Measurements from ENCODE around the gene ADD3. TPM values are rescaled to one million over a fixed set of nuclear protein-coding genes. Genes with fewer than 3 reads are reported as not detected.

Gene ADD3
- total and polyA plus RNA-seq, 2 experiments from 2014 or later: 83.2 to 216 TPM

DNA sequence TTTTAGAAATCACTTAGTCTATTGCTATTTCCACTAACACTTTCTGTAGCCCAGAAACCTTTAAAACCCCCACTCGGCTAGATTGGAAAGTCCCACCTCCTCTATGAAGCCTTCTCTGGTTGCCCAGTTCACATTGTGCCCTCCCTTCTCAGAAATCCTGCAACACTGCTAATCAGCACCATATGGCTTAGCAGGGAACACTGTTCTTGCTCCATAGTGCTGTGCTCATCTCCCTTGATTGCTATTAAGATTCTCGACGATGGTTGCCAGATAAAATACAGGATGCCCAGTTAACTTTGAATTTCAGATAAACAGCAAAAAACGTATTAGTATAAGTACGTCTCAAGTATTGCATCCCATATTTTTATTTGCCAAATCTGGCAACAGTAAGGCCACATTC, 44.3 kb upstream of the ADD3 start:
- no peaks in the 10 kb centered on the region for H3K79me2 ChIP-seq
- 46% methylated on average over 5 of the region's 5 CpGs for WGBS (ENCODE audit: low lambda C conversion rate, missing lambda C conversion rate)
- H3K4me1 ChIP-seq (ENCODE audit: insufficient read depth): peaks cover 52% of the 10 kb centered on the region
- H3K9me3 ChIP-seq (ENCODE audit: low read depth): no peaks in the 10 kb centered on the region
- no peak overlapping the region for H3K4me3 ChIP-seq
- no peak overlapping the region for H3K4me2 ChIP-seq
- no peaks in the 10 kb centered on the region for H3K9me2 ChIP-seq (replicated peaks; ENCODE audit: insufficient read depth)
- H3K27me3 ChIP-seq: no peaks in the 10 kb centered on the region
- no peaks in the 10 kb centered on the region for H4K20me1 ChIP-seq (ENCODE audit: insufficient read depth, poor library complexity, severe bottlenecking)
- TF ChIP-seq CTCF (IDR thresholded peaks at IDR 0.05; ENCODE audit: poor library complexity): no peak
- TF ChIP-seq EZH2phosphoT487 (IDR thresholded peaks at IDR 0.05; ENCODE audit: low read depth, severe bottlenecking, unreplicated experiment): no peak
- TF ChIP-seq EZH2 (IDR thresholded peaks at IDR 0.05; ENCODE audit: borderline replicate concordance): no peak
- no peak for DNase-seq (ENCODE audit: low spot score)
- H2AFZ ChIP-seq: no peak overlapping the region
- no peaks in the 10 kb centered on the region for H3K36me3 ChIP-seq (replicated peaks; ENCODE audit: insufficient read depth, low read depth)
- no peak overlapping the region for H3K27ac ChIP-seq

- WGBS (ENCODE audit: low lambda C conversion rate, missing lambda C conversion rate): 90% methylated on average over 10 of the region's 10 CpGs
- no peak overlapping the region for H2AFZ ChIP-seq
- TF ChIP-seq CTCF (IDR thresholded peaks at IDR 0.05; ENCODE audit: poor library complexity): no peak
- TF ChIP-seq EZH2 (IDR thresholded peaks at IDR 0.05; ENCODE audit: borderline replicate concordance): no peak
- no peak for TF ChIP-seq EZH2phosphoT487 (IDR thresholded peaks at IDR 0.05; ENCODE audit: low read depth, severe bottlenecking, unreplicated experiment)
- DNase-seq (ENCODE audit: low spot score): no peak
- no peak overlapping the region for H3K4me2 ChIP-seq
- peaks cover 60% of the 10 kb centered on the region for H3K4me1 ChIP-seq (ENCODE audit: insufficient read depth)
- H3K79me2 ChIP-seq: no peaks in the 10 kb centered on the region
- H3K27me3 ChIP-seq: no peaks in the 10 kb centered on the region
- H3K36me3 ChIP-seq (replicated peaks; ENCODE audit: insufficient read depth, low read depth): no peaks in the 10 kb centered on the region
- H3K9me3 ChIP-seq (ENCODE audit: low read depth): no peaks in the 10 kb centered on the region
- no peaks in the 10 kb centered on the region for H3K9me2 ChIP-seq (replicated peaks; ENCODE audit: insufficient read depth)
- no peaks in the 10 kb centered on the region for H4K20me1 ChIP-seq (ENCODE audit: insufficient read depth, poor library complexity, severe bottlenecking)
- no peak overlapping the region for H3K4me3 ChIP-seq
- no peak overlapping the region for H3K27ac ChIP-seq
Observed at GRCh38 chr10:109964318-109964717, 43.5 kb upstream of the ADD3 start.

DNA sequence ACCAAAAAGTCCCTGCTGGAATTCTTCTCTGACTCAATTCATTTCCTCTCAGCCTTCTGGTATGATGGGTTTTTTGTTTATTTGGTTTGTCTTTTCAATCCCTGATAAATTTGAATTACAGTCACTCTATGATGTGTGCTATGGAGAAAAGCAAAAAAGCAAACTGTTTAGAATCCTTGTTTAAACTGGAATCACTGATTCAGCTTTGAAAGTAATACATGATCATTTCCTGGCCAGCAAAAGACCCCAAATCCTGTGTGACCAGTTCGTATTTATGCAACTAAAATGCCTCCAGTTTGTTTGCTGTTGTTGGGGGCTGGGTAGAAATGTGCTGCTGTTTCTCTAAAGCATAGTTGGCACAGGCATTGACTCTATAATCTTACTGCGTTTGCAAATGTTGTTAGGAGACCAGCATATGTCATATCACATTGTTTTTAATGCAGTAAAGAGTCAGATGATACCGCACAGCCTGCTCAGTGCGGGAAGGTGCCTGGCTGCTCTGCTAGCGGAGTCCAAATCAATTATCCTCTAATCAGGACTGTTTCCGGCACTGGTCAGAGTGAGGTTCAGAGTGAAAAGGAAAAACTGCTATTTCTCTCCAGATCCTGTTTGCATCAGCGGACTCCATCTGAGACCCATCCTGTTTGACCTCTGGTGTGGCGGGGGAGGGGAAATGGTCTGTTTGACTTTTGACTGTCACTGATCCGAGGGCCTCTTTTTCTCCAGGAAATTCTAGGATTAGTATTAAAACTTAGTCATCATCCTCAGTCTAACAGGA, 40.6 kb upstream of the ADD3 start:
- H3K9me3 ChIP-seq (ENCODE audit: low read depth): no peaks in the 10 kb centered on the region
- no peaks in the 10 kb centered on the region for H4K20me1 ChIP-seq (ENCODE audit: insufficient read depth, poor library complexity, severe bottlenecking)
- 16% methylated on average over 9 of the region's 9 CpGs for WGBS (ENCODE audit: low lambda C conversion rate, missing lambda C conversion rate)
- H3K36me3 ChIP-seq (replicated peaks; ENCODE audit: insufficient read depth, low read depth): no peaks in the 10 kb centered on the region
- no peak for TF ChIP-seq EZH2 (IDR thresholded peaks at IDR 0.05; ENCODE audit: borderline replicate concordance)
- TF ChIP-seq CTCF (IDR thresholded peaks at IDR 0.05; ENCODE audit: poor library complexity): no peak
- no peak for TF ChIP-seq EZH2phosphoT487 (IDR thresholded peaks at IDR 0.05; ENCODE audit: low read depth, severe bottlenecking, unreplicated experiment)
- H3K9me2 ChIP-seq (replicated peaks; ENCODE audit: insufficient read depth): no peaks in the 10 kb centered on the region
- H3K79me2 ChIP-seq: no peaks in the 10 kb centered on the region
- H3K27me3 ChIP-seq: no peaks in the 10 kb centered on the region
- peak overlapping the region; percentile 16 for H2AFZ ChIP-seq
- H3K27ac ChIP-seq: peak overlapping the region; percentile 88
- DNase-seq (ENCODE audit: low spot score): peak; percentile 49
- H3K4me1 ChIP-seq (ENCODE audit: insufficient read depth): peaks cover 67% of the 10 kb centered on the region
- H3K4me3 ChIP-seq: no peak overlapping the region
- H3K4me2 ChIP-seq: peak overlapping the region; percentile 66

All from hepatocyte (in vitro differentiated cells).